Kidney capillary endothelial cell (primary cell): Measurements from ENCODE around the gene ESR1.

Source experiments
- DNase-seq: peaks from one replicate; pipeline ENCODE4 v3.0.0-alpha.2; 2018; ENCODE audit warnings: low spot score

ESR1 gene

DNA sequence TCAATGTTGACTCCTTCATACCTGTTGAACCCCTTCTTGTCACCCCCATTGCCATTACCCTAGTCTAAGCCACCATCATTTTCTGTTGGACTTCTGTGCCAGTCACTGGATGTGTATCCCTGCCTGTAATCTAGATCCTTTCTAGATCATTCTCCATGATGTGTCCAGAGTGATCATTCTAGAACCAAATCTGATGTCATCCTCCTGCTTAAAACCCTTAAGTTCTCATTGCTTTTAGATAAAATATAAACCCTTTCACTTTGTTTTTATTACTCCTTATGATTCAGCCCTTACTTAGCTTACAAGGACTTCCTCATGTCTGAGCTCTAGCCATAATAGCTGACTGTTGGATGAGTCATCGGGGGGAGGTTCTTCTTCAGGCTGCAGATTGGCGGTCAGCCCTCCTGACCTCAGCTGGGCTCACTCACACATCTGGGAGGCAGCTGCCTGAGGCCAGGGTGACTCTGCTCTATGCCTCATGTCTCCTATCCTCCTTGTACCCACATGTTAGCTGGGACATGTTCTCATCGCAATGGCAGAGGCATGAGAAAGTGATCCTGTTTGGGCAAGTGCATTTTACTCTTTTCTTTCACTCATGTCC is 287.6 kb downstream of the ESR1 start:
- DNase-seq: peak; percentile 98

DNA sequence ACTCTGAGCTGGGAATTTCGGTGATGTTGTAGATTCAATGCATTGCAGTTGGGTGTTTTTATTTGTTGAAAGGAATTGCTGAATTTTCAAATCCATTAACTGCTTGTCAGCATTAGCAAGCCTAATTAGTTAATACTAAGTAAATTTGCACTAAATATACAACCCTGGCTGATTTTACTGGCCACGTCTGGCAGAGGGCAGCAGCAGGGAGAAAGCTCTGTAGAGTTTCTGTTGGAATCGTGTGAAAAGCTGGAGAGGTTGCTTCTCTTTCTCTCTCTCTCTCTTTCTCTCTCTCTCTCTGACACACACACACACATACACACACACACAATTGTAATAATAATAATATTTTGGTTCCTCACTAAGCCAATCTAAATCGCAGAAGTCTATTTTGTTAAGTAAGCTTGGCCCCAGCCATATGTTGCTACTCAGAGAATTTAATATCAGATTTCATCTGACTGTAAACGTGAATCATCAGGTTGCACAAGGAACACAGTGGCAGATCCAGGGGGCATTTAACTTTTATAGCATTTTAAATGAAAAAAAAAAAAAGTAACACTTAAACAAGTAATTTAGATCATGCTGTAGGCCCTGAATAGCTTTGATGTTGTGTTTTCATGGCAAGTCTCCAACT is 289.5 kb downstream of the ESR1 start:
- DNase-seq: no peak

GRCh38 chr6:152098683-152099082 is 291.2 kb downstream of the ESR1 start:
- no peak for DNase-seq

GRCh38 chr6:152099446-152100182 is 292.1 kb downstream of the ESR1 start:
- no peak for DNase-seq

DNA sequence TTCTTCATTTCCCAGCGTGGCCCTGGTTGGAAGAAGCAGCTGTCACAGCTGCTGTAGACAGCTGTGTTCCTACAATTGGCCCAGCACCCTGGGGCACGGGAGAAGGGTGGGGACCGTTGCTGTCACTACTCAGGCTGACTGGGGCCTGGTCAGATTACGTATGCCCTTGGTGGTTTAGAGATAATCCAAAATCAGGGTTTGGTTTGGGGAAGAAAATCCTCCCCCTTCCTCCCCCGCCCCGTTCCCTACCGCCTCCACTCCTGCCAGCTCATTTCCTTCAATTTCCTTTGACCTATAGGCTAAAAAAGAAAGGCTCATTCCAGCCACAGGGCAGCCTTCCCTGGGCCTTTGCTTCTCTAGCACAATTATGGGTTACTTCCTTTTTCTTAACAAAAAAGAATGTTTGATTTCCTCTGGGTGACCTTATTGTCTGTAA is 292.7 kb downstream of the ESR1 start:
- DNase-seq: peak; percentile 65

- DNase-seq: no peak
Observed at GRCh38 chr6:152107973-152108372, 300.5 kb downstream of the ESR1 start.

DNA sequence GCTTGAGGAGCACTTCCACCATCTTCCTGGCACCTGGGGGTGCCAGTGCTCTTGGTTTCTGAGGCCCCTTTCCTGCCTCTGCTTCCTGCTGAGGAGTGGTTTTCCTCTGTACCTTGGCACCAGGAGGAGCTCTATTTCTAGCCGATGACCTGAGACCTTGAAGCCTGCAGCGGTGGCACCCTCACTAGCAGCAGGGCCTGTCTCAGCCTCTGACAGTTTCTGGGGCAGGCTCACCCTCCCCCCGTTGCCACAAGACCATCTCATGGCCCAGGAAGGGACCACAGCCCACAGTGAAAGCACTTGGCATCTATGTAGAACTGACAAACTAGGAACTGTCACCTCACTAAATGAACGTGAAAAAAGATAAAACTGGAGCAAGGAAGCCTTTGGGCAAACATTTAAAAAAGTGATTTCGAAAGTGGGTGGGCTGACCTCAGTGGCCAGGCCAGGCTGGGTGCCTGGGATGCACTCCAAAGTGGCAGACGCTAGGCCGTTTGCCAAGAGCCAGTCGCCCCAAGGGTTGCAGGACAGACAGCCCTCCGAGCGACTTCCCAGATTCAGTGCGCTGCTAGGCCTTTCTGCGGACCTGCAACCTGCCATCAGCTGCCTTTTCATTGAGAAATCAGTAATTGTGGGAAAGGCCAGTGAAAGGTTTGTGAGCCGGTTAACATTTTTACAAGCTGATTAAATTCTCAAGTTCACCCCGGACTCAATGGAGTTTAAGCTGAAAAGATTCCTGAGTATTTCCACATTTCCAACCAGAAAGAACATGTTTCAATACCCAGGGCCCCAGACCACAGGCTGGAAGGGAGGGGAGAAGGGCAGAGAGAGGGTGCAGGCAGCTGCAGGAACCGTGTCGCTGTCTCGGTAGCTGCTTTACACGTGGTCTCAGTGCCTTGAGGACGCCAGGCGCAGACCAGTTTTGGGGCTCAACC is 303.7 kb downstream of the ESR1 start:
- no peak for DNase-seq

- DNase-seq: no peak
Observed at GRCh38 chr6:152112491-152113261, 305.2 kb downstream of the ESR1 start.

DNA sequence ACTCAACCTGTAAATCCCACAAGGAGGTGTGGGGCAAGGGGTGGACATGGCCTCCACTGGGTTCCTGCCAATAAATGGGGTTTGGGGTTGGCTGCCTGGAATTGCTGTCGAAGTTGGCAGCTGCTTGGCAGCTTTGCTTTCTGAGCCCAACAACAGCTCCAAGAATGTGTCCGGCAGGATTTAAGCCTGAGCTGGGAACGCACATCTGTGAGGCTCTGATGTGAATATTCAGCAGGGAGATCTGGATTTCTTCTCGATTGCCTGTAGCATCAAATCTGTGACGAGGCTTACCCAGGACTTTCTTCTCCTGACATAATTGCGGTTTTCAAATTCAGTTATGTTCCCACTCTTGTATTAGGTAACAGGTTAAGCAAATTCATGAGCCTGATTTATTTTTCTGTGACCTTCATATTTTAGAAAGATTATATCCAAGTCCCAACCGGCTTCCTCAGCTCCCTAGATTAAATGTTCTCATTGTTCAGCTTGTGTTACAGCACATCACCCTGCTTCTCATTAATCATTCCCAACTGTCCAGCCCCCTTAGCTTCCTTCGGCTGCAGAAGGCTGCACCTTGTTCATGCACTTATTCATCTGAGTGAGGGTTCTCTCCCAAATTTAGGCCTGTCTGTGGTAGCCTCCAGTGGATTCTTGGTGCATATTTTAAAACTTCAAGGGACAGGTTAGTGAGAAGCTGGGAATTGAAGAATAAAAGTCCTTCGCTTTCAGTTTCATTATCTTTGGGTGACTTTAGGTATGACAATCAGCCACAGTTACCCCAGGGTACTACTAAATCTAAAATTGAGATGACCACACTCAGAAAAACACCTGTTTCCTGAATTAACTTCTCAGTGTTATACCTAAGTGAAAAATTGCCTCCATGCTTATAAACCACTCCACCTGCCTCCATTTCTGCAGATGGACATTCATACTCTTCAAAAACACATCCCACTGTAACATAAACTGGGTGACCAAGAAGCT is 310.0 kb downstream of the ESR1 start:
- no peak for DNase-seq

GRCh38 chr6:152118224-152118623 is 310.7 kb downstream of the ESR1 start:
- DNase-seq: no peak

DNA sequence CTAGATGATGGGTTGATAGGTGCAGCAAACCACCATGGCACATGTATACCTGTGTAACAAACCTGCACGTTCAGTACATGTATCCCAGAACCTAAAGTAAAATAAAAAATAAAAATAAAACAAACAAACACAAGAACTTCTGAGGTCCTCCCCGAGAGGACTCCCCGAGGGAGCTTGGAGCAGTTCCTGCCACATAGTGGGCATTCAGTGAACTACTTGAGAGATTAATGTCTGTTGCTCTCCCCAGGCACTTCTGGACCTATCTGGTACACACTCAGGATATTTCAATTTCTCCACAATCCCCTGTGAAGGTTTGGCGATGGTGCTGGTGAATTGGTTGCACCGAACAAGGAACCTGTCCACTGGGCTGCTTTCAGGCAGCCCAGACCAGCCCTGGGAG is 311.2 kb downstream of the ESR1 start:
- no peak for DNase-seq

- DNase-seq: no peak
Observed at GRCh38 chr6:152119831-152120230, 312.3 kb downstream of the ESR1 start.

GRCh38 chr6:152121910-152122309 is 314.4 kb downstream of the ESR1 start:
- DNase-seq: no peak

DNA sequence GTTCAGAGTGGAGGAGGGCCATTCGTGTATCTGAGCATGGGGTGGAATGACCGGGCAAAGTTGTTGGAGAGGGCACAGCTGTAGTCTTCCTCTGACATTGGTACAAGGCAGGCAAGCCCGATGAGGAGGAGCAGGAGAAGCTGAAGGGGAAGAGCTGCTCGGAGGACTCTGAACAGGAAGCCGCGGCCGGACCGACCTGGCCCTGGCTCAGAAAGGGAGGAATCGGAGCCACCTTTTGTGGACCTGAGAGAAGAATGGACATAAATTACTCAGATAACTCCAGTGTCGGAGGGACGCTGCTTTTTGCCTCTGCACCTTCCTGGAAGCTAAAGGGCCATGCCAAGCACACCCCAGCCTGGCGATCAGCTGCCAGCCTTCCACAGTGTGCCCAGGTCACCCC is 315.0 kb downstream of the ESR1 start:
- no peak for DNase-seq

DNA sequence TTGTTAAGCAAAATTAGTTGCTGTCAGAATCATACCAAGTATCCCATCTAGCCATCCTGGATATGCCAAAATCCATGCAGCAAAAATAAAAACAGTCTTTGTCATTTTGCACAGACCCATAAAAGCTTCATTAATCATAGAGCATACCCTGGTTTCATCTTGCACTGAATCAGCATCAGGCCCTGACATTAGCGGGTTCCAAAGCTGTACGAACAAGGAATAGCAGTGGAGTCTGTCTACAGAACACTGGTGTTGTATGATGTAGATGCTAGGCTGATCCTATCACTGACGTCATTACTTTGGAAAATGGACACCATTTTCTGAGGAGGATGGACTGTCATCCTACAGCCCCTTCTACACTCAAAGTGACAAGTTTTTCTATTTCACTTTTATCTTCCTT is 315.6 kb downstream of the ESR1 start:
- no peak for DNase-seq

- DNase-seq: peak; percentile 59
Observed at GRCh38 chr6:152124429-152125074, 317.1 kb downstream of the ESR1 start.

GRCh38 chr6:152127432-152128165 is 320.1 kb downstream of the ESR1 start:
- DNase-seq: no peak

DNA sequence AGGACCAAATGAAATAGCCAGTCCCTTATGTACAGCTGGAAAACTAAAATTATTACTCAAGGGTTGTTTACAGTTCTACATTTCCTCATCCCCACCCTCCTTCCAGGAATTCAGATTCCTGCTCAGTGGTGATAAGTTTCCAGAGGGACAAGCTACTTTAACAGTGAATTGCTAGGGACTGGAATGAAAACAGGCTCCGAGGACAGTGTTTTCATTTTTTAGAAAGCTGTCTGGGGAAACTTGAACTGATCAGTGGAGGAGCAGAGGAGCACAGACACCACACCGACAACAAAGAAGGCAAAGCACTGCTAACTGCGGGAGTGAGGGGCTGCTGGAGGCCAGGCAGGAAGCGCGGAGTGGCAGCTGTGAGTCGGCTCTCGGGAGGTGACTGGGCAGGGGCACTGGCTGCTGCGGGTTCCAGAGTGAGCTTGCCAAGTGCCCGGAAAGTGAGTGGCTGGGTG is 322.2 kb downstream of the ESR1 start:
- no peak for DNase-seq

DNA sequence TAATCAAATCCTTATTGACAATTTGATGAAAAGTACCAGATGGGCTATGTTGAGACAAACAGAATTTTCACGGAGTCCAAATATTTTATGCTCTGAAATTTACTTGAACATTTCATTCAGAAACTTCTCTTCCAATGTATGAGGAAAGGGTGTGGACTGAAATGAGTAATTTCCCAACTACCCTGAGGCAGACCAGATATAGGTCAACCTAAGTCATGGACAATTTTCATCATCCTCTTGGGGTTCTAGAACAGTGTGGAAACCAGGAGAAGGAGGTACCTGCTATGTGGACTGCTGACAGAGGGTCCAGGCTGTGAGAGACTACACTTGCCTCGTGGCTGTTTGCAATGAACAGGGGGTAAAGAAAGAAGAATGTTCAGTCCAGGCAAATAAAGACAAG is 323.0 kb downstream of the ESR1 start:
- no peak for DNase-seq
